Stimulated activated CD8-positive, alpha-beta memory T cell treated with anti-CD3 and anti-CD28 coated beads, Interleukin-12 subunit alpha, Interleukin-12 subunit beta, amount 100 ng/mL, for 4 hours (primary cell): ENCODE data around the gene NFKBIA.
A peak's percentile ranks its signal among the peaks of the same experiment; 100 is the strongest.
"Not testable (repeated sequence)": the region's sequence is repeated elsewhere in the genome, so short reads cannot be mapped to it uniquely, and the experiment has no call there.

Experiments used
- DNase-seq: peaks from one replicate; pipeline ENCODE4 v3.0.0-alpha.2; 2020; ENCODE audit warnings: low read depth

The NFKBIA gene

GRCh38 chr14:35368139-35368460 lies 36.4 kb downstream of the NFKBIA start:
- DNase-seq, result no peak

GRCh38 chr14:35367056-35367372 lies 37.5 kb downstream of the NFKBIA start:
- DNase-seq, result no peak

DNA sequence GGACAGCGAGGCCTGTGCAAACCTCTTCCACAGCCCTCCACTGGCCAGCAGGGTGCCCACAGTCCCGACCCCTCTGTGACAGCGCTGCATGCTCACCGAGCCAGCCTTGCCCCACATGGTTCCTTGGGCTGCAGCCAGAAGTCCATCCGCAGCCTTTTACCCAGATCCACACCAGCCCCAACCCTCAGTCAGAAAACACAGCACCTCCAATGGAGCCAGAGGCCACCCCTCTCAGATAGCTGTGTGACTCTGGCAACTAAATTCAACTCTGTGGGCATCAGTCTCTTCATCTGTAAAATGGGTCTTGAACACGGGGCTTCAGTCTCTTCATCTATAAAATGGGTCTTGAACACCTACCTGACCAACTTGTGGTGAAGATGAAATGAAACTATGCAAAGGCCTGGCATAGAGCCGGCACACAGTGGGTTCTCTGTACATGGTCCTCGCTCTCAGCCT lies 38.0 kb downstream of the NFKBIA start:
- no peak for DNase-seq

GRCh38 chr14:35366056-35366451 lies 38.5 kb downstream of the NFKBIA start:
- no peak for DNase-seq

DNA sequence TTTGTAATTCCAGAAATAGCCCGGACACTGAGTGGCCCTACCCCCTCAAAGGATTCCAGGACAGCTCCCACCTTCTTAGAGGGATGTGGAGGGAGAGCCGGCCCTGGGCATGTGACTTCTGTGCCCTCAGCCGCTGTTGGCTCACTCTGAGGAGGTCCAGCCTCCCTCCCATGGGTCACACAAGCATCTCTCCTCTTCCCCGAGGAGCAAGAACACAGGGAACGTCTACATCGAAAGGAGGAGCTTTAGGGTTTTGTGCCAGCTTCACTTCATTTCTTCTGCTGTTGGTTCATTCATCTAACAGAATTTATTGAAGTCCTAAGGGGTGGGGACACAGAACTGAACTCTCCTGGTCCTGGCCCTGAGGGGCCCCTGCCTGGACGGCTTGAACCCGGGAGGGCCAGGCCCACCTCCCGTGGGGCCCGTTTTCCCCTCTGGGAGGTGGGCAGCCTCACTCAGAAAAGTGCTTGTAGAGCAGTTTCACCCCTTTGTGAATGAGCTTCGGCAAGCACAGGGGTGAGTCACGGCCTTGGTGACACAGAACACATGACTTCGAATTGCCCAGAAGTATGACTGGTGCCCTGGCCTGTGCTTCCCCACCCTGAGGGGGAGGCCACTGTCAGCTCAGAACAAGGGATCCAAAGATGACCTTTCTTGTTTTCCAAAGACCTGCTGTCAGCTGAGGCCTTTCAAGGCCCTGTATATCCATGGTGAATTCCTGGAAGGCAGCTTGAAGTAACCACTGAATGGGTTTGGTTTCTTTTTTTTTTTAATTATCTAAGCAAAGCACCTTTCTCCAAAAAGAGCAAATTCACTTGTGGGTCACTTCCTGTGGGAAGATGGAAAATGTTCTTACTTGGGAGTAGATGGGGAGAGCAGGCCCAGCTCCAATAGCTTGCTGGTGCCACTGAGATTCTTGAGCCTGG lies 39.2 kb downstream of the NFKBIA start:
- peak; percentile 57 for DNase-seq

DNA sequence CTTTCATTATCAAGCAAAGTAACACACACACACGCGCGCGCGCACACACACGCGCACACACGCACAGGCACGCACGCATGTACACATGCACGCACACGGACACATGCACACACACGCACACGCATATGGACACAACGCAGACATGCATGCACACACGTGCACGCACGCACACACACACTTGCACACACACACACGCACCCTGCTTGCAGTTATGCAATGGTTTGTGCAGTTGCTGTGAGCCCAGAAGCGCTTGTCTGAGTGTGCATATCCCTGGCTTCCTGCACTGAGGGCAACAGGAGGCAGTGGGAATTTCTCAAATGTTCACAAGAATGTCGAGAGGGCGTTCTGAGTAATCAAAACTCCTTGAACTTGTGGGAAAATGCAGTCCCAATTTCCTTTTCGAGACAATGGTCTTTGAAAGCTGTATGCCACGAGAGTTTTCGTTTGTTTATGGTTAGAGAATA lies 41.6 kb downstream of the NFKBIA start:
- DNase-seq, result no peak

DNA sequence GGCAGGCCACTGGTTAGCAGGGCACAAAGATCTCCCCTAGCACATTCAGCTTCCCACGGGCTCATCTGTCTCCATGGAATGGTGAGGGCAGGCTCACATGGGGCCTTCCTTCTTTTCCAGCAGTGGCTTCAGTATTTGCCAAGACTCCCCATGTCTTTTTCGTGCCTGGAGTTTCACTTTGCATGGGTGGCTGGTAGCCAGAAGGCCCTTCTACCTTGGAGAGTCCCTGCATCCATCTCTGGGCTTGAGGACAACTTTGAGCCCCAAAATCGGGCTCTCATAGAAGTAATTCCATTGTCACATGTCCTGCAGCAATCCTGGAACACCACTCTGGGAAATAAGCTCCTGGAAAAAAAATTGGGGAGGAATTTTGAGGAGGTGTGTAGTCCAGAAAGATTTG lies 42.1 kb downstream of the NFKBIA start:
- DNase-seq, result no peak

DNA sequence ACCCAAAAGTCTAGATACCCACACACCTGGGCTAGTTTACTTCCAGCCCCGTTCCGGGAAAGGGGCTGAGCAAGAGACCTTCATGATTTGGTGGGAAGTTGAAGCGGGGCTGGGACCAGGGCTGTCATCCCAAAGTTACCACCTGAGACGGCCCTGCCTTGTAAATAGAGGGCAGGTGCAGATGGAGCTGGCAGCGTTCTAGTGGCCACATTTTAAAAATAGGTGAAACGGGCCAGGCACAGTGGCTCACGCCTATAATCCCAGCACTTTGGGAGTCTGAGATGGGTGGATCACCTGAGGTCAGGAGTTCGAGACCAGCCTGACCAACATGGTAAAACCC lies 43.4 kb downstream of the NFKBIA start:
- DNase-seq, result no peak

- not testable (repeated sequence) for DNase-seq
These were observed 44.9 kb downstream of the NFKBIA start for GRCh38 chr14:35359655-35360054.

- DNase-seq, result no peak
These were observed 48.3 kb downstream of the NFKBIA start for GRCh38 chr14:35355981-35356841.

DNA sequence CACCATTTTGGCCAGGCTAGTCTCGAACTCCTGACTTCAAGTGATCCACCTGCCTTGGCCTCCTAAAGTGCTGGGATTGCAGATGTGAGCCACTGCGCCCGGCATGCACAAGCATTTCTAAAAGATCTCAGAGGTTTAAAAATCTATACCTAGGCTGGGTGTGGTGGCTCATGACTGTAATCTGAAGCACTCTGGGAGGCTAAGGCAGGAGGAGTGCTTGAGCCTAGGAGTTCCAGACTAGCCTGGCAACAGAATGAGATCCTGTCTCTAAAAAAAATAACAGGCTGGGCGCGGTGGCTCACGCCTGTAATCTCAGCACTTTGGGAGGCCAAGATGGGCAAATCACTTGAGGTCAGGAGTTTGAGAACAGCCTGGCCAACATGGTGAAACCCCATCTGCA lies 49.3 kb downstream of the NFKBIA start:
- not testable (repeated sequence) for DNase-seq

DNA sequence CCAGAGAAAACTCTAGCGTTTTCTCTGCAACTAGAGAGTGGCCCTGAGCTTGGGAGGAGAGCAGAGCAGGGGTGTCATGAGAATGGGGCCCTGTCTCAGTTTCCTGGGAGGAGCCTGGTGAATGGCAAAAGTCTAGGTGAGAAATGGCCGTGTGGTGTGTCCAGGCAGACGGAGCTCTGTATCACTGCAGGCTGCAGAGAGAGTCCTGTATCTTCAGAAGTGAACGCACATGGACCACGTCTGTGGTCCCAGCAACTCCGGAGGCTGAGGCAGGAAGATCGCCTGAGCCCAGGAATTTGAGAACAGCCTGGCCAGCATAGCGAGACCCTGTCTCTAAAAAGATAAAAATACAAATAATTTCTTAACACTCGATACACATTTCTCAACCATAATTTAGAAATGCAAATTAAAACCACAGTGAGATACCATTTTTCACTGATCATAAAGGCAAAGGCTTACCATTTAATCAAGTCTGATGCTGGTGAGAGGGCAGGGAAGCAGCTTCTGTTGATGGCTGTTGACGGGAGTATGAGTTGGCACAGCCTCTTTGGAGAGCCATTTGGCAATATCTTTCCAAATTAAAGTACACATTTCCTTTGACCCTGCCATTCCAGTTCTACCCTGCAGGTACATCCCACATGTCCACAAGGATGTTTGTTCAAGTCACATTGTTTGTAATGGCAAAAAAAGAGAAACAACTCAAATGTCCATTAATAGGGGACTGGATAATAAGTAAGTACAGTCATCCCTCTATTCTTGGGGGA lies 51.0 kb downstream of the NFKBIA start:
- no peak for DNase-seq

- no peak for DNase-seq
These were observed 52.0 kb downstream of the NFKBIA start for GRCh38 chr14:35352274-35353233.

DNA sequence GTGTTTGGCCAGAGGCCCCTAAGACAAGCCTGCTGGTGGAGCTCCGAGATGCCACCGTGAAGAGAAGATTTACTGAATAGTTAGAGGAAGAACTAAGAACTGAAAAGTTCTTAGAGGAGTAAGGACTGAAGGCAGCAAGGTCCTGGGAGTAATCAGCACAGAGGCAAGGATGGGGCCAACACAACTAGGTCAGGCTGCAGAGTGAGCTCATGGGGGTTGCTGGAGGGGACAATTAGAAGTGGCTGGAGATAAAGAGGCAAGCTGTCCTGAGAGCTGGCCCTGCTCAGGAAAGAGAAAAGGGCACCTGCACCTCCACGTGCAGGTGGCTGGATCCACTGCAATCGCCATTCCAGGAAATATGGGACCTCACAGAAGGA lies 52.7 kb downstream of the NFKBIA start:
- DNase-seq, result no peak
